Sigmoid colon (tissue), 7 donors: ENCODE results near the gene LEAP2. TPM values are rescaled to one million over a fixed set of nuclear protein-coding genes. Genes with fewer than 3 reads are reported as not detected.

ENCODE experiments used
- DNase-seq: peaks from one replicate; pipeline ENCODE4 v3.0.0-alpha.2; 2019
- H3K27ac ChIP-seq, 4 donors: fragments of 200-600 bp; sonication (generic); one replicate each; pipeline ENCODE4 v1.5.1; 2016 to 2019; ENCODE audit warnings: mild to moderate bottlenecking in 1 of 4
- H3K27me3 ChIP-seq, 3 donors: fragments of 200-600 bp; sonication (generic); one replicate each; pipeline ENCODE4 v1.5.1; 2019; ENCODE audit warnings: mild to moderate bottlenecking in 1 of 3
- H3K36me3 ChIP-seq, 4 donors: fragments of 200-600 bp; sonication (generic); one replicate each; pipeline ENCODE4 v1.5.1; 2016 to 2019
- H3K4me1 ChIP-seq, 4 donors: fragments of 200-600 bp; sonication (generic); one replicate each; pipeline ENCODE4 v1.5.1; 2017 to 2019
- H3K4me3 ChIP-seq, 4 donors: fragments of 200-600 bp; sonication (generic); one replicate each; pipeline ENCODE4 v1.5.1; 2017 to 2019; ENCODE audit warnings: mild to moderate bottlenecking in 2 of 4, moderate library complexity in 1 of 4
- H3K9me3 ChIP-seq, 4 donors: fragments of 200-600 bp in 3 of 4; sonication (generic) in 3 of 4; one replicate each; pipeline versions ENCODE4 v1.5.1 to v1.6.1; 2013 to 2019
- EP300 ChIP-seq, 4 donors: sonication (generic); formaldehyde crosslinking; IDR thresholded peaks; one replicate each; pipeline ENCODE4 v1.6.1; 2017; ENCODE audit warnings: antibody characterized with exemption in 4 of 4
- POLR2A ChIP-seq, 2 donors: fragments of 450-650 bp; IDR thresholded peaks; one replicate each; pipeline ENCODE4 v1.6.1; 2016; ENCODE audit warnings: antibody characterized with exemption in 2 of 2, mild to moderate bottlenecking in 2 of 2, moderate library complexity in 2 of 2
- POLR2AphosphoS5 ChIP-seq, 4 donors: sonication (generic); formaldehyde crosslinking; IDR thresholded peaks; one replicate each; pipeline ENCODE4 v1.6.1; 2017; ENCODE audit warnings: antibody characterized with exemption in 4 of 4
- WGBS, 2 donors: extraction: QIAGEN DNeasy Blood & Tissue Kit; methylation state at CpG; one replicate each; pipeline ENCODE4 v1.1.7; 2013; 5-methylcytosine and 5-hydroxymethylcytosine counted together
- intact Hi-C: fragments of 100-400 bp; cut with DNase I; formaldehyde crosslinking; loops from one replicate; pipeline ENCODE4 v1.15.1; 2023
- polyA plus RNA-seq, 3 donors: library from polyadenylated mRNA; stranded (reverse); fragments of 200-250 nt; gene quantifications; one replicate each; pipeline ENCODE4 v1.2.3, GENCODE V29; 2013
- total RNA-seq, 4 donors: library from RNA; depleted of rRNA; stranded (reverse); fragments of >200 nt; gene quantifications; one replicate each; pipeline ENCODE4 v1.1.0, GENCODE V29; 2016
- TF ChIP-seq, protein P1 (sequence below), 4 experiments: fragments of 450-650 bp in 3 of 4; fragments of 200-600 bp in 1 of 4; IDR thresholded peaks; one replicate each; pipeline ENCODE4 v1.5.1; 2016 to 2019; ENCODE audit warnings: antibody characterized with exemption in 4 of 4, mild to moderate bottlenecking in 3 of 4, moderate library complexity in 2 of 4
- donor health status: healthy with polysubstance abuse.
- donor health status: Bipolar disorder and iron deficiency.
- donor health status: healthy.

LEAP2 gene
- total and polyA plus RNA-seq, 7 donors: 0.36 to 1.7 (median 0.99) TPM

DNA sequence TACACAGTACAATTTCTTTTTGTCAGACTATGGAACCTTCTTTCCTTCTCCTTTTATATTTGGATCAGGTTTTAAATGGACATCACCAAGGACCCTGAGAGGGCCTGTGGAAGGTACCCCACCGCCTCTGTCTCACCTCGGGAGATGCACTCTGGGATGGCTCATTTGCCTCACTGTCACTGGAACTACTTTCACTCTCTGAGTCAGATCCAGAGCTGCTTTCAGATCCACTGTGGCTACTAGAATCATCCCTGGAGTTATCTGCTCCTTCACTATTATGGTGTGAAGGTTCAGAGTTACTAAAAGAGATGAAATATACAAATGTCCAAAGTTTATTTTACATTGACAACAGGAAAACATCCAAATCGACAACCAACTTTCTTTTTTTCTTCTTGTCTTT lies 24.6 kb downstream of the LEAP2 start:
- TF ChIP-seq POLR2AphosphoS5 (IDR thresholded peaks at IDR 0.05) (no peak), POLR2A (IDR thresholded peaks at IDR 0.05) (no peak), EP300 (IDR thresholded peaks at IDR 0.05) (no peak)
- TF ChIP-seq, protein P1, sequence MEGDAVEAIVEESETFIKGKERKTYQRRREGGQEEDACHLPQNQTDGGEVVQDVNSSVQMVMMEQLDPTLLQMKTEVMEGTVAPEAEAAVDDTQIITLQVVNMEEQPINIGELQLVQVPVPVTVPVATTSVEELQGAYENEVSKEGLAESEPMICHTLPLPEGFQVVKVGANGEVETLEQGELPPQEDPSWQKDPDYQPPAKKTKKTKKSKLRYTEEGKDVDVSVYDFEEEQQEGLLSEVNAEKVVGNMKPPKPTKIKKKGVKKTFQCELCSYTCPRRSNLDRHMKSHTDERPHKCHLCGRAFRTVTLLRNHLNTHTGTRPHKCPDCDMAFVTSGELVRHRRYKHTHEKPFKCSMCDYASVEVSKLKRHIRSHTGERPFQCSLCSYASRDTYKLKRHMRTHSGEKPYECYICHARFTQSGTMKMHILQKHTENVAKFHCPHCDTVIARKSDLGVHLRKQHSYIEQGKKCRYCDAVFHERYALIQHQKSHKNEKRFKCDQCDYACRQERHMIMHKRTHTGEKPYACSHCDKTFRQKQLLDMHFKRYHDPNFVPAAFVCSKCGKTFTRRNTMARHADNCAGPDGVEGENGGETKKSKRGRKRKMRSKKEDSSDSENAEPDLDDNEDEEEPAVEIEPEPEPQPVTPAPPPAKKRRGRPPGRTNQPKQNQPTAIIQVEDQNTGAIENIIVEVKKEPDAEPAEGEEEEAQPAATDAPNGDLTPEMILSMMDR (IDR thresholded peaks at IDR 0.05): no peak

DNA sequence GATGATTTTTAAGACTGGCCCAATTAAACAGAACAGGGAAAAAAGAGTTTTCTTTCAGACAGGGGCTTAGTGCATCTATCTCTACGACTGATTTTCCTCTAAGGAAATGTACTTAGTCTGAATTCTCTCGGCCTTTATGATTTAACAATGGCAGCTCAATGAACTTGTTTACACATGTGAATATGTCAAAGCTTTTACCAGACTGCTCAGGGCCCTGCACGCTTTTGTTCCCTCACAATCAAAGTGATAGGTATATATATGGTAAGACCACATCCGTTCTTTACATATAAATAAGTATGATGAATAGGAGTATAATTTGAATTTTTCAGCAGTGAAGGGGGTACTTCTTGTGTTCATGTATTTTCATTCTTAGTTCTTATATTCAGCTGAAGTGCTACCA lies 27.6 kb downstream of the LEAP2 start:
- Histone ChIP-seq H3K4me1 (peaks cover 0 to 3% (median 0%) of the 10 kb centered on the region in 4 donors), H3K27ac (no peak overlapping the region), H3K27me3 (no peaks in the 10 kb centered on the region), H3K36me3 (peaks cover 8 to 45% (median 24%) of the 10 kb centered on the region in 4 donors), H3K4me3 (no peak overlapping the region), H3K9me3 (no peaks in the 10 kb centered on the region)
- no peak for TF ChIP-seq POLR2A (IDR thresholded peaks at IDR 0.05)
- intact Hi-C loops: no loop called here
- DNase-seq: no peak
- WGBS, 2 donors: 74 to 84% methylated on average over 4 of the region's 4 CpGs

More for the DNA sequence above, 24.6 kb downstream of the LEAP2 start:
- Histone ChIP-seq H3K36me3 (peaks cover 18 to 75% (median 34%) of the 10 kb centered on the region in 4 donors), H3K4me1 (no peaks in the 10 kb centered on the region), H3K9me3 (no peaks in the 10 kb centered on the region), H3K27me3 (no peaks in the 10 kb centered on the region), H3K27ac (no peak overlapping the region), H3K4me3 (no peak overlapping the region)
- 67 to 74% methylated on average over 3 of the region's 3 CpGs for WGBS, 2 donors
- no peak for DNase-seq
- intact Hi-C loops: no loop called here

DNA sequence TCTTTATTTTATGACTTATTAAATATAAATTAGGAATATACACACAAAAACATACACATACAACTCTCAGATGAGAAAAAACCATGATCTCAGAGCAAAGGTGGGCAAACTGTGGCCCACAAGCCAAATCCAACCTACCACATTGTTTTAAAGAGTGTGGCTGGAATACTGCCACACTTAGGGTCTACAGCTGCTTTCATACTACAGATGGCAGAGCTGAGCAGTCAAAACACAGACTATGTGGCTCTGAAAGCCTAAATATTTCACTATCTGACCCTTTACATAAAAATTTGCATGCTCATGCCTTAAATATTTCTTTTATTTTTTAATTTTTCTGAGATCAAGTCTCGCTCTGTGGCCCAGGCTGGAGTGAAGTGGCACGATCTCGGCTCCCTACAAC lies 28.3 kb downstream of the LEAP2 start:
- H3K4me3 ChIP-seq: no peak overlapping the region
- H3K9me3 ChIP-seq: no peaks in the 10 kb centered on the region
- H3K27me3 ChIP-seq: no peaks in the 10 kb centered on the region
- no peak overlapping the region for H3K27ac ChIP-seq
- no peak for DNase-seq
- WGBS, 2 donors: 96 to 97% methylated on average over 3 of the region's 3 CpGs
- TF ChIP-seq, protein P1 (IDR thresholded peaks at IDR 0.05): no peak
- no peak for TF ChIP-seq POLR2AphosphoS5 (IDR thresholded peaks at IDR 0.05)
- no peak for TF ChIP-seq POLR2A (IDR thresholded peaks at IDR 0.05)
- TF ChIP-seq EP300 (IDR thresholded peaks at IDR 0.05): no peak
- intact Hi-C loops: no loop called here
- H3K36me3 ChIP-seq: peaks cover 2 to 38% (median 18%) of the 10 kb centered on the region in 4 donors
- peaks cover 0 to 3% (median 1%) of the 10 kb centered on the region in 4 donors for H3K4me1 ChIP-seq

DNA sequence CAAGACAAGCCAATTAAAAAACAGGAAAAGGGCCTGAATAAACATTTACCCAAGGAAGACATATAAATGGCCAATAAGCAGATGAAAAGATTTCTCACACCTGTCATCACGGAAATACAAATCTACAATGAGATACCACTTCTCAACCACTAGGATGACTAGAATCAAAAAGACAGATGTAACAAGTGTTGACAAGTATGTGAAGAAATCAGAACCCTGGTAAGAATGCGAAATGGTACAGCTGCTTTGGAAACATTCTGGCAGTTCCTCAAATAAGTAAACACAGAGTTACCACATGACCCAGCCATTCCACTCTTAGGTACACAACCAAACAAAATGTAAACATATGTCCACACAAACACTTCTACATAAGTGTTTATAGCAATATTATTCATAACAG lies 32.5 kb downstream of the LEAP2 start:
- 35 to 66% methylated on average over 2 of the region's 2 CpGs for WGBS, 2 donors
- intact Hi-C loops: no loop called here
- peaks cover 0 to 4% (median 2%) of the 10 kb centered on the region in 4 donors for H3K4me1 ChIP-seq
- no peaks in the 10 kb centered on the region for H3K27me3 ChIP-seq
- H3K4me3 ChIP-seq: no peak overlapping the region
- no peak for DNase-seq
- no peaks in the 10 kb centered on the region for H3K9me3 ChIP-seq
- TF ChIP-seq POLR2A (IDR thresholded peaks at IDR 0.05): no peak
- TF ChIP-seq, protein P1 (IDR thresholded peaks at IDR 0.05): no peak
- no peak for TF ChIP-seq EP300 (IDR thresholded peaks at IDR 0.05)
- TF ChIP-seq POLR2AphosphoS5 (IDR thresholded peaks at IDR 0.05): no peak
- H3K27ac ChIP-seq: no peak overlapping the region
- peaks cover 0 to 14% (median 0%) of the 10 kb centered on the region in 4 donors for H3K36me3 ChIP-seq

DNA sequence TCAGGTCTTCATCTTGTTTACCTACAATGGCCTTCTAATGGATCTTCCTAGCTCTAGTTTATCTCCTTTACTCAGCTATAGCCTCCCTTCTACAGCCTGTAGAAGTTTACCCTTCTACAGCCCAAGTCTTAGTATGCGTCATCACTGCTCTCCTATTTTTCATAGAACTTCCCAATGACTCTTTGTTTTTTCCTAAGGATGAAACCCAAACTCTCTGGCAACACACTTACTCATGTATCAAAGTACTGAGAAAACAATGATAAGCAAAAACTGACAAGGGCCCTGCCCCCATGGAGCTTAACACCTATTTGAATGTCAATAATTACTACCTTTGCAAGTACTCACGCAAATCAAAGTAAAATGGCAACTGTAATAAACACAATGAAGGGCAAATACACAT lies 33.7 kb downstream of the LEAP2 start:
- Histone ChIP-seq H3K4me3 (no peak overlapping the region), H3K36me3 (peaks cover 0 to 9% (median 2%) of the 10 kb centered on the region in 4 donors), H3K27ac (no peak overlapping the region), H3K9me3 (no peaks in the 10 kb centered on the region), H3K4me1 (peaks cover 0 to 4% (median 2%) of the 10 kb centered on the region in 4 donors), H3K27me3 (no peaks in the 10 kb centered on the region)
- intact Hi-C loops: no loop called here
- TF ChIP-seq EP300 (IDR thresholded peaks at IDR 0.05): no peak
- TF ChIP-seq, protein P1 (IDR thresholded peaks at IDR 0.05): no peak
- TF ChIP-seq POLR2A (IDR thresholded peaks at IDR 0.05): no peak
- TF ChIP-seq POLR2AphosphoS5 (IDR thresholded peaks at IDR 0.05): no peak
- DNase-seq: no peak
- 96 to 98% methylated on average over 2 of the region's 2 CpGs for WGBS, 2 donors
